BLaER1 treated with 17β-estradiol and CSF1 and Interleukin-3, amounts not matched to agents 10 nM and 100 nM (cell line): ENCODE measurements around the gene MGA.
A peak's percentile ranks its signal among the peaks of the same experiment; 100 is the strongest.
"Not testable (repeated sequence)": the region's sequence is repeated elsewhere in the genome, so short reads cannot be mapped to it uniquely, and the experiment has no call there.

Experiments used
- H3K27ac ChIP-seq, 11 experiments: shearing (Covaris generic); formaldehyde crosslinking; 2 replicates each; pipeline ENCODE4 v1.8.1; 2022
- H3K27me3 ChIP-seq, 11 experiments: shearing (Covaris generic); formaldehyde crosslinking; 2 replicates each; pipeline ENCODE4 v1.8.1; 2022
- H3K36me3 ChIP-seq, 11 experiments: shearing (Covaris generic); formaldehyde crosslinking; 2 replicates each; pipeline ENCODE4 v1.8.1; 2022
- H3K4me1 ChIP-seq, 10 experiments: shearing (Covaris generic); formaldehyde crosslinking; 2 replicates each; pipeline ENCODE4 v1.8.1; 2022
- H3K4me2 ChIP-seq, 11 experiments: shearing (Covaris generic); formaldehyde crosslinking; 2 replicates each; pipeline ENCODE4 v1.8.1; 2022
- H3K4me3 ChIP-seq, 10 experiments: shearing (Covaris generic); formaldehyde crosslinking; 2 replicates each; pipeline ENCODE4 v1.8.1; 2022
- H3K9ac ChIP-seq, 11 experiments: shearing (Covaris generic); formaldehyde crosslinking; 2 replicates each; pipeline ENCODE4 v1.8.1; 2022
- H3K9me3 ChIP-seq, 11 experiments: shearing (Covaris generic); formaldehyde crosslinking; replicated peaks in 1 of 11; 2 replicates each; pipeline ENCODE4 v1.8.1; 2022
- H4K20me1 ChIP-seq, 11 experiments: shearing (Covaris generic); formaldehyde crosslinking; 2 replicates each; pipeline ENCODE4 v1.8.1; 2022
- Cebpa-rat ChIP-seq, 11 experiments: shearing (Covaris generic); IDR thresholded peaks; 2 replicates each; pipeline ENCODE4 v1.8.1; 2022

Gene MGA

DNA sequence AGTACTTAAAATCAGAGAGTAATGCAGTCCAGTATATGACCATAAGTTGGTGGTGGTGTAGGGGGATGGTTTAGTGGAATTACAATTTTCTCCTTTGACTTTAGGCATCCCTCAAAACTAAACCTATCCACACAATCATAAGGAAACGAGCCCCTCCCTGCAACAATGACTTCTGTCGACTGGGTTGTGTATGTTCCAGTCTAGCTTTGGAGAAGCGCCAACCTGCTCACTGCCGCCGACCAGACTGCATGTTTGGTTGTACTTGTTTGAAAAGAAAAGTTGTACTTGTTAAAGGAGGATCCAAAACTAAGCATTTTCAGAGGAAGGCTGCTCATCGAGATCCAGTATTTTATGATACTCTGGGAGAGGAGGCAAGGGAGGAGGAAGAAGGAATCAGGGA, 52.8 kb downstream of the MGA start:
- peaks cover 66 to 89% (median 78%) of the 10 kb centered on the region in 11 experiments for H3K36me3 ChIP-seq
- no peaks in the 10 kb centered on the region for H3K27me3 ChIP-seq
- TF ChIP-seq Cebpa-rat (IDR thresholded peaks at IDR 0.05), result no peak
- no peaks in the 10 kb centered on the region for H3K4me1 ChIP-seq
- H3K9me3 ChIP-seq, result no peaks in the 10 kb centered on the region
- no peak overlapping the region for H3K4me2 ChIP-seq
- H4K20me1 ChIP-seq, result peaks cover 0 to 23% (median 5%) of the 10 kb centered on the region in 11 experiments; a peak in 6 of 22 replicates
- H3K27ac ChIP-seq, result no peak overlapping the region
- H3K9ac ChIP-seq, result no peak overlapping the region
- H3K4me3 ChIP-seq, result no peak overlapping the region

DNA sequence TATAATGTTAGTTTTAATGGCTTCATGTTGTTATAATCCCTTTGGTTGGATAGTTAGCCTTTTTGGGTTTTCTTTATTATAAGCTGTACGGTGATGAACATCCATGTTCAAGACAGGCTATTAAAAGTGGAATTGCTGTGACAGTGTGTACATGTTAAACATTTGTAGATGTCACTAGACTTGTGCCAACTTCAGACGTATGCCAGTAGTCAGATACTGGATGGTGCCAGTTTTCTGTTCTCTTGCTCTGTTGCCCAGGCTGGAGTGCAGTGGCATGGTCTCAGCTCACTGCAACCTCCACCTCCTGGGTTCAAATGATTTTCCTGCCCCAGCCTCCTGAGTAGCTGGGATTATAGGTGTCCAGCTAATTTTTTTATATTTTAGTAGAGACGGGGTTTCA, 54.1 kb downstream of the MGA start:
- no peaks in the 10 kb centered on the region for H3K9me3 ChIP-seq
- no peak for TF ChIP-seq Cebpa-rat (IDR thresholded peaks at IDR 0.05)
- no peak overlapping the region for H3K27ac ChIP-seq
- no peaks in the 10 kb centered on the region for H3K27me3 ChIP-seq
- H3K4me1 ChIP-seq, result no peaks in the 10 kb centered on the region
- H3K9ac ChIP-seq, result no peak overlapping the region
- H3K36me3 ChIP-seq, result peaks cover 59 to 88% (median 68%) of the 10 kb centered on the region in 11 experiments
- H3K4me2 ChIP-seq, result no peak overlapping the region
- peaks cover 0 to 21% (median 3%) of the 10 kb centered on the region in 11 experiments; a peak in 4 of 22 replicates for H4K20me1 ChIP-seq
- no peak overlapping the region for H3K4me3 ChIP-seq

DNA sequence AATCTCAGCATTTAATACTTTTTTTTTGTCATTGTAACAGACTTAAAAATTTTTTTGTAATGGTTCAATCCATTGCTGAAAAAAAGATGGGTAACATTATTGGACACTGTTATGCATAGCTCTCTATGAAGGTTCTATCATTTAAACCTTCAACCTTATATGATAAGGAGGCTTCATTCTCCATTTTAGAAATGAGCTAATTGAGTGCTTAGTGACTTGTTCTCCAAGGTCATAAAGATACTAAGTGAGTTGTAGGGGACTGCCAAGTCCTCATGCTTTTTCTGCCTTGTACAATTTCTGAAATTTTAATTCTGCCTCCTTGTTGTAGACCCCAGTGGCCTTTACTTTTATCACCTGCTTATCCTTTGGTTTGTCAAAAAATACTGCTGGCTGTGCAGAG, 56.7 kb downstream of the MGA start:
- H3K4me1 ChIP-seq, result no peaks in the 10 kb centered on the region
- H3K4me3 ChIP-seq, result no peak overlapping the region
- H3K9me3 ChIP-seq, result no peaks in the 10 kb centered on the region; a peak in 1 of 22 replicates
- H4K20me1 ChIP-seq, result peaks cover 0 to 25% (median 0%) of the 10 kb centered on the region in 11 experiments; a peak in 4 of 22 replicates
- no peak overlapping the region for H3K9ac ChIP-seq
- H3K4me2 ChIP-seq, result no peak overlapping the region
- H3K27ac ChIP-seq, result no peak overlapping the region
- TF ChIP-seq Cebpa-rat (IDR thresholded peaks at IDR 0.05), result no peak
- H3K27me3 ChIP-seq, result no peaks in the 10 kb centered on the region
- peaks cover 42 to 88% (median 64%) of the 10 kb centered on the region in 11 experiments for H3K36me3 ChIP-seq

- H3K9ac ChIP-seq, result no peak overlapping the region
- H4K20me1 ChIP-seq, result peaks cover 0 to 32% (median 12%) of the 10 kb centered on the region in 11 experiments; a peak in 9 of 22 replicates
- H3K4me3 ChIP-seq, result no peak overlapping the region
- no peak for TF ChIP-seq Cebpa-rat (IDR thresholded peaks at IDR 0.05)
- peaks cover 6 to 13% (median 12%) of the 10 kb centered on the region in 10 experiments; a peak in 18 of 20 replicates for H3K4me1 ChIP-seq
- H3K4me2 ChIP-seq, result no peak overlapping the region
- H3K27me3 ChIP-seq, result no peaks in the 10 kb centered on the region
- no peaks in the 10 kb centered on the region for H3K9me3 ChIP-seq
- peaks cover 43 to 93% (median 75%) of the 10 kb centered on the region in 11 experiments for H3K36me3 ChIP-seq
- no peak overlapping the region for H3K27ac ChIP-seq
Observed at GRCh38 chr15:41727143-41727542, 66.9 kb downstream of the MGA start.

DNA sequence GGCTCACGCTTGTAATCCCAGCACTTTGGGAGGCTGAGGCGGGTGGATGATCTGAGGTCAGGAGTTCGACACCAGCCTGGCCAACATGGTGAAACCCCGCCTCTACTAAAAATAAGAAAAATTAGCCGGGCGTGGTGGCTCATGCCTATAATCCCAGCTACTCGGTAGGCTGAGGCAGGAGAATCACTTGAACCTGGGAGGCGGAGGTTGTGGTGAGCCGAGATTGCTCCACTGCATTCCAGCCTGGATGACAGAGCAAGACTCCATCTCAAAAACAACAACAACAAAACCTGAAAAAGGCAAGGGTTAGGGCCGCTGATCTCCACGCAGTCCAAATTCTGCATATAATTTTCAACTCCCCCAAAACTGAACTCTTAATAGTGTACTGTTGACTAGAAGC, 67.9 kb downstream of the MGA start:
- not testable (repeated sequence) for H3K27ac ChIP-seq, H3K27me3 ChIP-seq, H3K4me3 ChIP-seq, H3K9ac ChIP-seq, H3K4me2 ChIP-seq, H3K9me3 ChIP-seq
- Histone ChIP-seq H3K36me3 (peaks cover 45 to 93% (median 75%) of the 10 kb centered on the region in 11 experiments), H3K4me1 (peaks cover 6 to 13% (median 12%) of the 10 kb centered on the region in 10 experiments; a peak in 18 of 20 replicates), H4K20me1 (peaks cover 0 to 28% (median 8%) of the 10 kb centered on the region in 11 experiments; a peak in 9 of 22 replicates)

- Histone ChIP-seq H3K27ac (peak overlapping the region in 7 of 11 experiments; percentile 4 to 41 (median 35); a peak in 8 of 22 replicates), H4K20me1 (peaks cover 0 to 11% (median 4%) of the 10 kb centered on the region in 11 experiments; a peak in 6 of 22 replicates), H3K4me3 (no peak overlapping the region)
Observed at GRCh38 chr15:41730543-41730942, 70.3 kb downstream of the MGA start.

GRCh38 chr15:41732483-41732882, 72.3 kb downstream of the MGA start:
- Histone ChIP-seq H3K27me3 (no peaks in the 10 kb centered on the region), H4K20me1 (peaks cover 0 to 5% (median 0%) of the 10 kb centered on the region in 11 experiments; a peak in 1 of 22 replicates), H3K4me1 (peaks cover 6 to 13% (median 12%) of the 10 kb centered on the region in 10 experiments; a peak in 18 of 20 replicates), H3K4me2 (no peak overlapping the region), H3K9me3 (no peaks in the 10 kb centered on the region), H3K36me3 (peaks cover 76 to 97% (median 86%) of the 10 kb centered on the region in 11 experiments), H3K9ac (no peak overlapping the region), H3K4me3 (no peak overlapping the region), H3K27ac (no peak overlapping the region)
- TF ChIP-seq Cebpa-rat (IDR thresholded peaks at IDR 0.05), result no peak

More at GRCh38 chr15:41730543-41730942, 70.3 kb downstream of the MGA start:
- Histone ChIP-seq H3K9ac (no peak overlapping the region), H3K27me3 (no peaks in the 10 kb centered on the region), H3K36me3 (peaks cover 70 to 96% (median 85%) of the 10 kb centered on the region in 11 experiments), H3K9me3 (no peaks in the 10 kb centered on the region), H3K4me1 (peaks cover 6 to 13% (median 12%) of the 10 kb centered on the region in 10 experiments; a peak in 18 of 20 replicates), H3K4me2 (peak overlapping the region in 8 of 11 experiments; percentile 10 to 49 (median 38); a peak in 11 of 22 replicates)
- no peak for TF ChIP-seq Cebpa-rat (IDR thresholded peaks at IDR 0.05)

DNA sequence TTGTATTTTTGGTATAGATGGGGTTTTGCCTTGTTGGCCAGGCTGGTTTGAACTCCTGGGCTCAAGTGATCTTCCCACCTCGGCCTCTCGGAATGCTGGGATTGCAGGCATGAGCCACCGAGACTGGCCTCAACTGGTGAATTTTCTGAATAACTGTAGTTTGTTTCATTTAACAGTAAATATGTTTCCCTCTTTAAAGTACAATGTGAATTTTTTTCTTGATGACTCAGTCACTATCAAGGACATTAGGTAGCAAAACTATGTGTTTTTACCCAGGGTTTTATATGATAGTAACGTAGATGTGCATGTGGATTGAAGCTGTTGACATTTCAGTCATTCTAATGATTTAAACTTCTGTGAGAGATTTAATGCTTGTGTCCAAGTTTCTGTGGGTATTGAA, 73.9 kb downstream of the MGA start:
- Histone ChIP-seq H3K36me3 (peaks cover 82 to 97% (median 89%) of the 10 kb centered on the region in 11 experiments), H3K27ac (no peak overlapping the region)

DNA sequence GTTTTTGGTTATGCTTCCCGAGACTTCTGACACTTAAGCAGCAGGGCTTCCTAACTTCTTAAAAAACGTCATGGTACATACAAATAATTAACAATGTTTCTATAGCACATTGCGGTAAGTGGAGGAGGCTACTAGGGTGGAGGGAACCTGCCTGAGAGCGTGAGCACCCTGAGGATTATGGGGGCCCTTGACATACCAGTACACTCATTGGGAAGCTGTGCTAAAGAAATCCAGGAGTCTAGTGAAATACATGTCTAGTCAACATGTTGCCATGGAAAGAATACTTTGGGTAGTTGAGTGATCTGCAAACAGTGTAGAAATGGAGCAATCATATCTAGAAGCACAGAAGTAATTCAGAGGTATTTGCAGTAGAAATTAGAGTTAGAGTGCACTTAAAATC, 74.8 kb downstream of the MGA start:
- no peak overlapping the region for H3K4me2 ChIP-seq
- peaks cover 0 to 5% (median 0%) of the 10 kb centered on the region in 11 experiments; a peak in 6 of 22 replicates for H4K20me1 ChIP-seq
- H3K27me3 ChIP-seq, result no peaks in the 10 kb centered on the region
- H3K27ac ChIP-seq, result no peak overlapping the region
- no peak overlapping the region for H3K9ac ChIP-seq
- no peak overlapping the region for H3K4me3 ChIP-seq
- no peak for TF ChIP-seq Cebpa-rat (IDR thresholded peaks at IDR 0.05)
- H3K4me1 ChIP-seq, result peaks cover 3 to 9% (median 8%) of the 10 kb centered on the region in 10 experiments; a peak in 18 of 20 replicates
- peaks cover 82 to 97% (median 89%) of the 10 kb centered on the region in 11 experiments for H3K36me3 ChIP-seq
- no peaks in the 10 kb centered on the region for H3K9me3 ChIP-seq

More for the DNA sequence above, 73.9 kb downstream of the MGA start:
- no peak overlapping the region for H3K4me2 ChIP-seq
- no peak for TF ChIP-seq Cebpa-rat (IDR thresholded peaks at IDR 0.05)
- no peaks in the 10 kb centered on the region for H3K27me3 ChIP-seq
- H3K4me3 ChIP-seq, result no peak overlapping the region
- H3K9ac ChIP-seq, result no peak overlapping the region
- no peaks in the 10 kb centered on the region for H3K9me3 ChIP-seq
- peaks cover 0 to 5% (median 0%) of the 10 kb centered on the region in 11 experiments; a peak in 2 of 22 replicates for H4K20me1 ChIP-seq
- peaks cover 6 to 13% (median 12%) of the 10 kb centered on the region in 10 experiments; a peak in 18 of 20 replicates for H3K4me1 ChIP-seq

DNA sequence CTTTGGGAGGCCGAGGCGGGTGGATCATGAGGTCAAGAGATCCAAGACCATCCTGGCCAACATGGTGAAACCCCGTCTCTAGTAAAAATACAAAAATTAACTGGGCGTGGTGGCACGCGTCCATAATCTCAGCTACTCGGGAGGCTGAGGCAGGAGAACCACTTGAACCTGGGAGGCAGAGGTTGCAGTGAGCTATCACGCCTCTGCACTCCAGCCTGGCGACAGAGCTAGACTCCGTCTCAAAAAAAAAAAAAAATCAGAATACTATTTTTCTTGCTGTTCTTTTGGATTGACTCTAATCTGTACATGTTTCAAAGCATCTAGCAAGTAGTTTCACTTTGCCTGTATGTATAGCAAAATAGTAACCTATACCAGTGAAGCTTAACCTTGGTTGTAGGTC, 75.3 kb downstream of the MGA start:
- not testable (repeated sequence) for H3K4me3 ChIP-seq, H3K27ac ChIP-seq, H3K4me2 ChIP-seq, H3K27me3 ChIP-seq, H3K9ac ChIP-seq, H4K20me1 ChIP-seq, H3K4me1 ChIP-seq, H3K9me3 ChIP-seq
- H3K36me3 ChIP-seq, result peaks cover 78 to 97% (median 90%) of the 10 kb centered on the region in 11 experiments
